BE2C (cell line): Measurements from ENCODE around the gene FBN3.

Experiments used
- DNase-seq: peaks from one replicate; pipeline ENCODE4 v3.0.0-alpha.2; 2020
- H3K27me3 ChIP-seq: fragments of 250-450 bp; sonication (Bioruptor Pico); 2 replicates; pipeline ENCODE4 v1.5.1; 2020; ENCODE audit warnings: mild to moderate bottlenecking
- H3K36me3 ChIP-seq: fragments of 250-450 bp; sonication (Bioruptor Pico); 2 replicates; pipeline ENCODE4 v1.5.1; 2020; ENCODE audit warnings: mild to moderate bottlenecking
- H3K4me1 ChIP-seq: fragments of 250-450 bp; sonication (Bioruptor Pico); 2 replicates; pipeline ENCODE4 v1.5.1; 2020
- H3K4me3 ChIP-seq: 2 replicates; pipeline ENCODE4 v1.5.1; 2011; ENCODE audit warnings: low read depth, low read length
- H3K9me3 ChIP-seq: fragments of 250-450 bp; sonication (Bioruptor Pico); 2 replicates; pipeline ENCODE4 v1.5.1; 2020
- TF ChIP-seq, protein P1 (sequence below): IDR thresholded peaks from 2 replicates; pipeline ENCODE4 v1.5.1; 2012; ENCODE audit warnings: mild to moderate bottlenecking, low read depth, low read length

FBN3 gene

DNA sequence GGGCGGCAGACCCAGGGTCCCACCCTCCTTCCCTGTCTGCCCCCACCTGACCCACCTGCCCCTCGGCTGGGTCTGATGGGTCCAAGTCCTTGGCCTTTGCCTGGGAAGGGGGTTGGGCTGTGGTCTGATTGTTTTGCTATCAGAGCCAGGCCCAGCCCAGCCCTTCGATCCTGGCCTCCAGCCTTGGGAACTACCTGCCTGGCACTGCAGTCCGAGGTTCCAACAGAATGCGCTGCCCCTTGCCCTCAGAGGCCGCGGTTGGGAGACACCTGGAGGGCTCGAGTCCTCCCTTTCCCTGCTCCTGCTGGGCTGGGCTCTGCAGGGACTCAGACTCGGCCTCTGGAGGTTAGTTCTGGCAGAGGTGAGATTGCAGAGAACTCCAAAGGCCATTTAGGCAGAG lies 95.2 kb downstream of the FBN3 start:
- Histone ChIP-seq H3K9me3 (no peaks in the 10 kb centered on the region), H3K36me3 (no peaks in the 10 kb centered on the region), H3K27me3 (no peaks in the 10 kb centered on the region), H3K4me3 (no peak overlapping the region), H3K4me1 (no peaks in the 10 kb centered on the region)
- TF ChIP-seq, protein P1, sequence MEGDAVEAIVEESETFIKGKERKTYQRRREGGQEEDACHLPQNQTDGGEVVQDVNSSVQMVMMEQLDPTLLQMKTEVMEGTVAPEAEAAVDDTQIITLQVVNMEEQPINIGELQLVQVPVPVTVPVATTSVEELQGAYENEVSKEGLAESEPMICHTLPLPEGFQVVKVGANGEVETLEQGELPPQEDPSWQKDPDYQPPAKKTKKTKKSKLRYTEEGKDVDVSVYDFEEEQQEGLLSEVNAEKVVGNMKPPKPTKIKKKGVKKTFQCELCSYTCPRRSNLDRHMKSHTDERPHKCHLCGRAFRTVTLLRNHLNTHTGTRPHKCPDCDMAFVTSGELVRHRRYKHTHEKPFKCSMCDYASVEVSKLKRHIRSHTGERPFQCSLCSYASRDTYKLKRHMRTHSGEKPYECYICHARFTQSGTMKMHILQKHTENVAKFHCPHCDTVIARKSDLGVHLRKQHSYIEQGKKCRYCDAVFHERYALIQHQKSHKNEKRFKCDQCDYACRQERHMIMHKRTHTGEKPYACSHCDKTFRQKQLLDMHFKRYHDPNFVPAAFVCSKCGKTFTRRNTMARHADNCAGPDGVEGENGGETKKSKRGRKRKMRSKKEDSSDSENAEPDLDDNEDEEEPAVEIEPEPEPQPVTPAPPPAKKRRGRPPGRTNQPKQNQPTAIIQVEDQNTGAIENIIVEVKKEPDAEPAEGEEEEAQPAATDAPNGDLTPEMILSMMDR, result no peak
- no peak for DNase-seq

DNA sequence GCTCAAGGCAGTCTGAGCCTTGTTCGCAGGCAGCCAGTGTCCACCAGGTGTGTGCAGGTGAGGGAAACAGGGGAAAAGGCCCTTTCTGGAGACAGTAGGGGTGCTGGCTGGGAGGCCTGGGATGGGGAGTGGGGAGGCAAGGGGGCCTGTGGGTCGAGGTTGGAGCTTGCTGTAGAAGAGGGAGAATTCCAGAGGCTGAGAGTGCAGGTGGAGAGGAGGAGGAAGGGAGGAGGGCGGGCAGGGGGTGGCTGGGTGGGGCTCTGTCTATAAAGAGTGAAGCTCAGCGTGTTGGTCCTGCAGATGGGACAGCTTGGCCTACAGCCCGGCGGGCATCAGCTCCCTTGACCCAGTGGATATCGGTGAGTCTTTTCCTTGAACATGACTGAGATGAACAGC lies 96.9 kb downstream of the FBN3 start, which contains the start of gene CCL25:
Gene CCL25, plus strand, starts transcription at position 297 of the 396 bp plus-strand sequence. CDS start 290 bp downstream, outside the sequence.
- no peaks in the 10 kb centered on the region for H3K9me3 ChIP-seq
- TF ChIP-seq, protein P1, result no peak
- no peak for DNase-seq
- no peaks in the 10 kb centered on the region for H3K27me3 ChIP-seq
- no peaks in the 10 kb centered on the region for H3K4me1 ChIP-seq
- H3K4me3 ChIP-seq, result no peak within 1 kb of the TSS
- no peaks in the 10 kb centered on the region for H3K36me3 ChIP-seq

DNA sequence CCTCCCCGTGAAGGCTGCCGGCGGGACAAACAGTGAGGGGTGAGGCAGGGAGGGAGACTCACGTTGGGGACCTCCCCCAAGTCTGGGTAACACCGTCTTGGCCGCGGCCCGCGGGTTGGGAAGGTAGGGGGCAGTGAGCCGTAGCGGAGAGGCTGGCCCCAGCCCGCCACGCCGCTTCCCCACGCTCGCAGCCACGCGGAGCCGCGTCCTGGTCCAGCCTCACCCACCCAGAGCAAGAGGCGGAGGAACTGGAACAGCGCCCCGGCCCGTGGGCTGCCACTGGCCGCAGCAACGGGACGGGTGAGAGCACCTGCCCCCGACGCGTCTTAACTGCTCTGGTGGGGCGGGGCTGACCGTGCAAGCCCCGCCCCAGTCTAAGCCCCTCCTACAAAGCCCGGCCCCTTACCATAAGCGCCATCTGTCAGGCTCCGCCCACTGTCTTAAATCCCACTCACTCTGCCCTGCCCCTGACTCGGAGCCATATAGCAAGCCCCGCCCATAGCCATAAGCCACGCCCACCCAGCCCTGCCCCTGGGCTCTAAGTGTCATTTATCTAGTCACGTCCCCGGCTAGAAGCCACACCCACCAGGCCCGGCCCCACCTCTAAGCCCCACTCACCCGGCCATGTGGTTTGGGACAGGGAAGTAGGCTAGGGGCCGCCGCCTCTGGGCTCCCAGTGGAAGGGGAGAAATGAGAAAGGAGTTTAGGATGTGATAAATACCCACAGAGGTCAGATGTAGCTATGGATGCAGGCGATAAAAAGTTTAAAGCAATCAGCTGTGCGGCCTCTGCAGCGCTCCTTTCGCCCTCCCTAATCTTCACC lies 98.9 kb downstream of the FBN3 start:
- no peaks in the 10 kb centered on the region for H3K4me1 ChIP-seq
- H3K36me3 ChIP-seq, result no peaks in the 10 kb centered on the region
- peak overlapping the region; percentile 35 for H3K4me3 ChIP-seq
- H3K27me3 ChIP-seq, result no peaks in the 10 kb centered on the region
- peak; percentile 96 for DNase-seq
- TF ChIP-seq, protein P1, result no peak
- H3K9me3 ChIP-seq, result no peaks in the 10 kb centered on the region

- no peak overlapping the region for H3K4me3 ChIP-seq
- no peak for DNase-seq
- TF ChIP-seq, protein P1, result no peak
These were observed 102.7 kb downstream of the FBN3 start for GRCh38 chr19:8046569-8047165.

GRCh38 chr19:8045872-8046568 lies 103.4 kb downstream of the FBN3 start:
- DNase-seq, result no peak
- TF ChIP-seq, protein P1, result no peak
- no peak overlapping the region for H3K4me3 ChIP-seq
- H3K36me3 ChIP-seq, result no peaks in the 10 kb centered on the region
- H3K4me1 ChIP-seq, result no peaks in the 10 kb centered on the region
- H3K9me3 ChIP-seq, result no peaks in the 10 kb centered on the region
- H3K27me3 ChIP-seq, result no peaks in the 10 kb centered on the region

More at GRCh38 chr19:8046569-8047165, 102.7 kb downstream of the FBN3 start:
- Histone ChIP-seq H3K9me3 (no peaks in the 10 kb centered on the region), H3K36me3 (no peaks in the 10 kb centered on the region), H3K4me1 (no peaks in the 10 kb centered on the region), H3K27me3 (no peaks in the 10 kb centered on the region)
